NCI-H345 treated with DMSO at 0.1 percent for 48 hours (cell line): ENCODE results near the gene CYBA.

ENCODE experiments used
- DNase-seq: peaks from one replicate; lab custom pipeline; 2025; ENCODE audit not compliant: unreplicated experiment; lab: John Stamatoyannopoulos, UW

The CYBA gene

DNA sequence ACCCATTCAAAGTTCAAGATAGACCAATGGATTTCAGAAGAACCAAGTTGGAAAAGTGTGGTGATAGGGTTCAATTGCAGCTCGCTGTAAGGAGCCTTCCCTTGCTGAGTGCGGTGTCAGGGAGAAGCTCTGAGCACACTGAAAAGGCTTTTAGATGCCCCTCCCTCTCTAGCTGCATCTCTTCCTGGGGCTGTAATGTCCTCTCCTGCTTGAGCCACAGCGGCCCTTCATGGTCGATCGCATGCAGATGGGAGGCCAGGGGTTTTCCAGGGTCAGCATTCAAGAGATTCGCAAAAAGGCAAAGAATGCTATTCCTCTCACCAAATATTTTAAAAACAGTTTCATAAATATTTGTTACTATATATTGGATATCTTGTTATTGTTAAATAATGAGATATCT, 56.9 kb downstream of the CYBA start:
- DNase-seq = no peak

DNA sequence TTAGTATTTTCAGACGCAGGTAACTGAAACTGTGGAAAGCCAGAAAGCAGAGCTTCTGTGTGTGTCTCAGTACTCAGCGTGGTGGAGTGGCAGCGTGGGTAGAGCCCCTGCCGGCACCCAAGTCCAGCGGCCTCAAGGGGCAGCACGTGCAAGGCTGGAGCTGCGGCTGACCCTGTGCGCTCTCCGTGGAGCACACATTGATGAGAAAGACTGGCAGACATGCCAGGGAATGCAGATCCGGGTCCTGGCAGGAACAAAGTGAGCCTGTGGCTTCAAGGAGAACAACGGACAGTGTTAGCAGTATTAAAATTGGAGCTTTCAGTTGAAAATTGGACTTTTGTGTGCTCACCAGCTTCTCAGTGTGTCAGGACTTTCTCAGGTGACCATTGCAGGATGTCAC, 57.4 kb downstream of the CYBA start:
- DNase-seq = no peak
